ENCODE results near the gene OBSL1.
A peak's percentile ranks its signal among the peaks of the same experiment; 100 is the strongest.

The OBSL1 gene

GRCh38 chr2:219541611-219542180 lies 29.6 kb downstream of the OBSL1 start:
- DNase-seq (ENCODE audit: extremely low spot score) = peak; percentile 89
- POLR2A ChIA-PET = interaction anchor here (0.6 kb wide), 1 partner anchor 180 kb away, joined by 5 read pairs; no protein-coding TSS in a partner anchor
- TF ChIP-seq CTCF (IDR thresholded peaks at IDR 0.05; ENCODE audit: control extremely low read depth, extremely low read depth, low read depth, missing control alignments) = peak; percentile 91
- CTCF ChIA-PET = interaction anchor here (0.6 to 8.1 kb wide), 57 partner anchors 8 to 1270 kb away, joined by 3 to 153 read pairs (median 5); partner anchors contain the start of genes GMPPA, OBSL1 and STK11IP

GRCh38 chr2:219540784-219541504 lies 30.4 kb downstream of the OBSL1 start:
- POLR2A ChIA-PET = no interaction called here

GRCh38 chr2:219539926-219540678 lies 31.2 kb downstream of the OBSL1 start:
- POLR2A ChIA-PET = no interaction called here
- TF ChIP-seq CTCF (IDR thresholded peaks at IDR 0.05; ENCODE audit: control extremely low read depth, extremely low read depth, low read depth, missing control alignments) = no peak
- CTCF ChIA-PET = interaction anchor here (0.7 to 8.1 kb wide), 31 partner anchors 12 to 1268 kb away, joined by 3 to 153 read pairs (median 6); partner anchors contain the start of gene GMPPA
- no peak for DNase-seq (ENCODE audit: extremely low spot score)

More at GRCh38 chr2:219540784-219541504, 30.4 kb downstream of the OBSL1 start:
- no peak for TF ChIP-seq CTCF (IDR thresholded peaks at IDR 0.05; ENCODE audit: control extremely low read depth, extremely low read depth, low read depth, missing control alignments)
- DNase-seq (ENCODE audit: extremely low spot score) = no peak
- CTCF ChIA-PET = interaction anchor here (0.6 to 8.1 kb wide), 50 partner anchors 8 to 1269 kb away, joined by 3 to 153 read pairs (median 5); partner anchors contain the start of genes GMPPA and STK11IP

- DNase-seq (ENCODE audit: extremely low spot score) = no peak
- POLR2A ChIA-PET = no interaction called here
- CTCF ChIA-PET = interaction anchor here (1.0 to 8.1 kb wide), 7 partner anchors 11 to 150 kb away, joined by 3 to 153 read pairs (median 7); partner anchors contain the start of gene GMPPA
- TF ChIP-seq CTCF (IDR thresholded peaks at IDR 0.05; ENCODE audit: control extremely low read depth, extremely low read depth, low read depth, missing control alignments) = no peak
Observed at GRCh38 chr2:219538956-219539788, 32.2 kb downstream of the OBSL1 start.

GRCh38 chr2:219538504-219538951 lies 32.8 kb downstream of the OBSL1 start:
- POLR2A ChIA-PET = no interaction called here

More at GRCh38 chr2:219538504-219538951, 32.8 kb downstream of the OBSL1 start:
- CTCF ChIA-PET = interaction anchor here (1.0 to 8.1 kb wide), 7 partner anchors 11 to 151 kb away, joined by 3 to 153 read pairs (median 6); partner anchors contain the start of gene GMPPA
- no peak for DNase-seq (ENCODE audit: extremely low spot score)
- no peak for TF ChIP-seq CTCF (IDR thresholded peaks at IDR 0.05; ENCODE audit: control extremely low read depth, extremely low read depth, low read depth, missing control alignments)

Data from GM10248 (cell line).